K562 (cell line): ENCODE measurements around the gene KMT2C. TPM values are rescaled to one million over a fixed set of nuclear protein-coding genes. Genes with fewer than 3 reads are reported as not detected.

ENCODE experiments used
- ATAC-seq: fragments of 200-7000 bp; cut with Tn5 transposase; 3 replicates; pipeline ENCODE4 v1.9.1; 2020; ENCODE audit warnings: moderate library complexity
- BruUV-seq: library from RNA; stranded (reverse); fragments of 400-500 nt; replicated peaks from 2 replicates; lab custom pipeline; 2021; lab: Mats Ljungman, UMichigan
- CTCF ChIA-PET: fragments of 300-600 bp; formaldehyde crosslinking; extraction: SDS; loops from one replicate; lab custom pipeline; 2021; ENCODE audit warnings: low intra/inter-chr PET ratio; lab: Yijun Ruan, JAX
- POLR2A ChIA-PET: fragments of 300-600, 350-650 bp; sonication (Branson Sonifier 250); formaldehyde crosslinking; extraction: SDS; loops from one replicate; lab custom pipeline; 2021; ENCODE audit warnings: antibody characterized with exemption, inconsistent platforms; lab: Yijun Ruan, JAX
- DNase-seq, 4 experiments: peaks; one replicate each; pipeline versions ENCODE4 v3.0.0 to v3.0.0-alpha.2; 2011 to 2018; ENCODE audit warnings: low spot score in 3 of 4, mixed read lengths in 3 of 4; ENCODE audit errors: extremely low read depth in 1 of 4
- FAIRE-seq: peaks from 2 replicates; lab custom pipeline; 2011; peaks lifted over from hg19 to GRCh38; lab: Jason Lieb, UNC
- H2AFZ ChIP-seq: 2 replicates; pipeline ENCODE4 v1.6.0; 2011; ENCODE audit warnings: low read depth, low read length, control low read depth, inconsistent platforms
- H3K27ac ChIP-seq: fragments of 200-600 bp; 3 replicates; pipeline ENCODE4 v1.8.0; 2011; ENCODE audit warnings: low read depth, mild to moderate bottlenecking, control low read depth, inconsistent platforms, low read length, moderate library complexity, mixed read lengths; ENCODE audit errors: extremely low read depth
- H3K27me3 ChIP-seq, 2 experiments: fragments of 300-600 bp in 1 of 2; 2 replicates in 1 of 2; 3 replicates in 1 of 2; pipeline versions ENCODE4 v1.6.0 to v1.8.0; 2011; ENCODE audit warnings: inconsistent platforms in 2 of 2, low read length in 2 of 2, mild to moderate bottlenecking in 1 of 2, mixed read lengths in 1 of 2, moderate library complexity in 1 of 2; ENCODE audit not compliant: control insufficient read depth in 2 of 2, insufficient read depth in 2 of 2
- H3K36me3 ChIP-seq: fragments of 300-600 bp; 3 replicates; pipeline ENCODE4 v1.8.0; 2011; ENCODE audit warnings: mild to moderate bottlenecking, low read length, inconsistent platforms; ENCODE audit not compliant: control insufficient read depth, insufficient read depth
- H3K4me1 ChIP-seq, 2 experiments: fragments of 200-600 bp in 1 of 2; replicated peaks in 1 of 2; 2 replicates in 1 of 2; 3 replicates in 1 of 2; pipeline versions ENCODE4 v1.5.1 to v1.8.0; 2011; ENCODE audit warnings: inconsistent platforms in 2 of 2, low read length in 2 of 2, mild to moderate bottlenecking in 1 of 2, mixed read lengths in 1 of 2, moderate library complexity in 1 of 2; ENCODE audit not compliant: control insufficient read depth in 2 of 2, insufficient read depth in 2 of 2
- H3K4me2 ChIP-seq: 2 replicates; pipeline ENCODE4 v1.6.1; 2011; ENCODE audit warnings: low read length, control low read depth, inconsistent platforms, mixed read lengths; ENCODE audit not compliant: insufficient read depth
- H3K4me3 ChIP-seq: fragments of 200-600 bp; sonication (generic), shearing (Covaris generic); 2 replicates; pipeline ENCODE4 v1.5.1; 2016; ENCODE audit warnings: control low read depth, inconsistent platforms
- H3K79me2 ChIP-seq: fragments of 200-600 bp; 3 replicates; pipeline ENCODE4 v1.8.0; 2011; ENCODE audit warnings: low read length, inconsistent platforms; ENCODE audit not compliant: control insufficient read depth, insufficient read depth
- H3K9ac ChIP-seq, 2 experiments: 2 replicates each; pipeline versions ENCODE4 v1.6.0 to v1.6.1; 2011; ENCODE audit warnings: low read depth in 2 of 2, low read length in 2 of 2, control low read depth in 1 of 2, inconsistent platforms in 1 of 2, mild to moderate bottlenecking in 1 of 2, mixed read lengths in 1 of 2; ENCODE audit not compliant: insufficient read depth in 1 of 2
- H3K9me1 ChIP-seq: one replicate; pipeline ENCODE4 v1.6.0; 2011; ENCODE audit warnings: inconsistent platforms, mild to moderate bottlenecking, low read length, moderate library complexity; ENCODE audit not compliant: control insufficient read depth, insufficient read depth
- H3K9me3 ChIP-seq: replicated peaks from 2 replicates; pipeline ENCODE4 v1.5.1; 2011; ENCODE audit warnings: low read depth, low read length, inconsistent platforms; ENCODE audit not compliant: control insufficient read depth, insufficient read depth
- H4K20me1 ChIP-seq: replicated peaks from 2 replicates; pipeline ENCODE4 v1.6.1; 2011; ENCODE audit warnings: low read length, inconsistent platforms, mixed read lengths; ENCODE audit not compliant: control insufficient read depth, insufficient read depth
- CHD7 ChIP-seq: fragments of 200-600 bp; sonication (generic); IDR thresholded peaks from one replicate; pipeline ENCODE4 v1.6.1; 2012; ENCODE audit warnings: mild to moderate bottlenecking, low read depth, low read length, inconsistent platforms
- NCOA6 ChIP-seq: fragments of 450-650 bp; IDR thresholded peaks from 2 replicates; pipeline ENCODE4 v1.6.1; 2017; ENCODE audit warnings: mild to moderate bottlenecking
- NR2C1 ChIP-seq, 2 experiments: fragments of 450-650 bp; IDR thresholded peaks; 2 replicates each; pipeline ENCODE4 v1.6.1; 2017; ENCODE audit warnings: mild to moderate bottlenecking in 2 of 2, antibody characterized with exemption in 1 of 2, inconsistent platforms in 1 of 2, missing compliant biosample characterization in 1 of 2, missing genetic modification characterization in 1 of 2
- ZNF12 ChIP-seq: sonication (generic); formaldehyde crosslinking; IDR thresholded peaks from 2 replicates; pipeline ENCODE4 v1.4.0; 2020; ENCODE audit warnings: mild to moderate bottlenecking, missing genetic modification reagents
- ZNF316 ChIP-seq: fragments of 450-650 bp; IDR thresholded peaks from 2 replicates; pipeline ENCODE4 v1.6.1; 2016
- WGBS: fragments of 100-300 bp; shearing (Covaris generic); methylation state at CpG from one replicate; pipeline ENCODE4 v1.1.6; 2016; ENCODE audit warnings: low coverage, mixed read lengths; ENCODE audit not compliant: insufficient coverage; ENCODE audit errors: missing lambda C conversion rate; 5-methylcytosine and 5-hydroxymethylcytosine counted together
- in situ Hi-C: fragments of 300-500 bp; cut with MboI; formaldehyde crosslinking; loops from 4 replicates; pipeline ENCODE4 v1.15.0; 2018; ENCODE audit warnings: inconsistent platforms, mixed read lengths
- intact Hi-C: fragments of 100-400 bp; cut with micrococcal nuclease; formaldehyde crosslinking; loops from 2 replicates; pipeline ENCODE4 v1.14.2; 2022
- polyA plus RNA-seq, 8 experiments: library from polyadenylated mRNA; depleted of rRNA in 4 of 8; stranded (reverse) in 5 of 8; unstranded in 3 of 8; fragments of >200 nt; fragmentation: Nextera tagmentation in 2 of 8; fragmentation: Illumina TruSeq in 1 of 8; extraction: Ambion mirVana in 2 of 8; extraction: Trizol in 1 of 8; gene quantifications; 2 replicates each; pipeline versions ENCODE4 v1.2.1 to v1.2.3, GENCODE V29; 2011 to 2014; ENCODE audit warnings: inconsistent platforms in 1 of 8, missing spikeins in 1 of 8
- total RNA-seq, 7 experiments: library from RNA; depleted of rRNA in 6 of 7; stranded (reverse); fragments of >200 nt in 6 of 7; fragmentation: Illumina TruSeq in 2 of 7; extraction: Trizol in 2 of 7; gene quantifications; 2 replicates each; pipeline versions ENCODE4 v1.2.1 to v1.2.3, GENCODE V29; 2011 to 2021; ENCODE audit warnings: low replicate concordance in 1 of 7

The KMT2C gene
- total and polyA plus RNA-seq, 9 of the 15 experiments (the other 6 are each of a cell fraction or from before 2014, with no cell fraction given) = 4.9 to 67.8 (median 27.1) TPM

DNA sequence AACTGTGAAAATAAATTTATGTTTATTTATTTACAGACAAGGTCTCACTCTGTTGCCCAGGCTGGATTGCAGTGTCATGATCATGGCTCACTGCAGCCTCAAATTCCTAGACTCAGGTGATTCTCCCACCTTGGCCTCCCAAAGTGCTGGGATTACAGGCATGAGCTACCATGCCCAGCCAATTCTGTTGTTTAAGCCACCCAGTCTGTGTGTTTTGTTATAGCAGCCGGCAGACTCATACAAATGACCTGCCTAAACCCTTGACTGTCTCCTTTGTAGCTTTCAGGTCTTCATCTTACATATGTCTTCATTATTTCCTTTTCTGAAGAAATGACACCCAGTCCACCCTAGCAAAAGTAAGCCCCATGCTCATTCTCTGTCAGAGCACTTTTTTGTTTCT, 43.8 kb upstream of the KMT2C start:
- no peak overlapping the region for H3K4me3 ChIP-seq

DNA sequence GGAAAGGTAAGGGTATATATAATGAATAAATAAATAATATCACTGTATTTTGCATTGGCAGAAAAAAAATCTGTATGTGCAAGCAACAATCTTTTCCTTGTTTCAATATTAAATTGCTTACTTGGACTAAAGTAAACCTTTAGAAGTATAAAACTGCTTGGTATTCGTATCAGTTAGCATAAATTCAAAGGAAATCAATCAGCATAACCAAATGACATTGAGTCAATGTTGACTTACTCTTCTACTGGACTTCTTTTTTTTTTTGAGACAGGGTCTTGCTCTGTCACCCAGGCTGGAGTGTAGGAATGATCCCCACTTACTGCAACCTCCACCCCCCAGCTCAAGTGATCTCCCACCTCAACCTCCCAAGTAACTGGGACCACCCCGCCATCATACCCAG, 42.3 kb upstream of the KMT2C start:
- DNase-seq = no peak
- intact Hi-C loops (no loop called here), in situ Hi-C loops (no loop called here)
- POLR2A ChIA-PET = no interaction called here
- Histone ChIP-seq H4K20me1 (no peaks in the 10 kb centered on the region), H3K4me3 (no peak overlapping the region), H3K79me2 (no peaks in the 10 kb centered on the region), H2AFZ (no peak overlapping the region), H3K27ac (no peak overlapping the region), H3K27me3 (no peaks in the 10 kb centered on the region), H3K4me2 (no peak overlapping the region), H3K9me3 (no peaks in the 10 kb centered on the region), H3K9ac (no peak overlapping the region), H3K9me1 (no peaks in the 10 kb centered on the region), H3K4me1 (no peaks in the 10 kb centered on the region; a peak in 1 of 5 replicates), H3K36me3 (no peaks in the 10 kb centered on the region)
- FAIRE-seq = no peak
- no TSS peak for BruUV-seq
- WGBS = 11% methylated on average over 2 of the region's 2 CpGs
- CTCF ChIA-PET = no interaction called here
- TF ChIP-seq ZNF316 = peak; percentile 10; the same call in 1 of the 2 replicates
- no peak for TF ChIP-seq CHD7
- no peak for TF ChIP-seq NCOA6
- ATAC-seq = no peak

More for the DNA sequence above, 43.8 kb upstream of the KMT2C start:
- Histone ChIP-seq H3K4me1 (no peaks in the 10 kb centered on the region; a peak in 1 of 5 replicates), H3K79me2 (no peaks in the 10 kb centered on the region), H2AFZ (no peak overlapping the region), H3K27me3 (no peaks in the 10 kb centered on the region), H3K36me3 (no peaks in the 10 kb centered on the region), H3K4me2 (no peak overlapping the region), H3K9me1 (no peaks in the 10 kb centered on the region), H3K9me3 (no peaks in the 10 kb centered on the region), H3K27ac (no peak overlapping the region), H3K9ac (no peak overlapping the region), H4K20me1 (no peaks in the 10 kb centered on the region)
- in situ Hi-C loops = no loop called here
- TF ChIP-seq ZNF12 = peak; percentile 90
- no peak for TF ChIP-seq NR2C1 (IDR thresholded peaks at IDR 0.05)
- no peak for TF ChIP-seq NR2C1 (tag; IDR thresholded peaks at IDR 0.05)
- intact Hi-C loops = no loop called here
- ChIA-PET CTCF (no interaction called here), POLR2A (interaction anchor here (1.1 kb wide), 1 partner anchor 14 kb away, joined by 4 read pairs; no protein-coding TSS in a partner anchor)
- FAIRE-seq (no peak), DNase-seq (no peak), ATAC-seq (no peak)
- no TSS peak for BruUV-seq
- 37% methylated on average over 1 of the region's 1 CpG for WGBS
